Measurements from ENCODE around the gene ARAP3. TPM values are rescaled to one million over a fixed set of nuclear protein-coding genes. Genes with fewer than 3 reads are reported as not detected.

Gene ARAP3
- total RNA-seq, 2 experiments from 2014 or later = 8.5 to 8.8 TPM

GRCh38 chr5:141649056-141649688 is 32.9 kb downstream of the ARAP3 start:
- Mint-ChIP-seq H3K27ac (peak overlapping the region; percentile 39), H3K4me3 (no peak overlapping the region), H3K9me3 (ENCODE audit: insufficient read depth) (no peaks in the 10 kb centered on the region), H3K36me3 (ENCODE audit: low read depth) (peaks cover 18% of the 10 kb centered on the region), H3K27me3 (ENCODE audit: low read depth) (no peaks in the 10 kb centered on the region), H3K4me1 (ENCODE audit: low read depth) (peaks cover 38% of the 10 kb centered on the region)
- DNase-seq (no peak), ATAC-seq (no peak)
- ChIA-PET CTCF (interaction anchor here (0.9 to 2.1 kb wide), 3 partner anchors 13 to 43 kb away, joined by 3 to 6 read pairs (median 4); partner anchors contain the start of genes HDAC3 and RELL2), POLR2A (interaction anchor here (3.9 kb wide), 1 partner anchor 12 kb away, joined by 39 read pairs; the partner anchor contains the start of genes HDAC3 and RELL2)

- peaks cover 21% of the 10 kb centered on the region for H3K36me3 Mint-ChIP-seq (ENCODE audit: low read depth)
- peaks cover 33% of the 10 kb centered on the region for H3K4me1 Mint-ChIP-seq (ENCODE audit: low read depth)
- ChIA-PET CTCF (interaction anchor here (0.8 to 2.7 kb wide), 4 partner anchors 11 to 84 kb away, joined by 3 to 13 read pairs (median 5); partner anchors contain the start of genes HDAC3 and RELL2), POLR2A (interaction anchor here (0.6 kb wide), 1 partner anchor 321 kb away, joined by 4 read pairs; the partner anchor contains the start of gene RNF14)
- no peak for ATAC-seq
- H3K27me3 Mint-ChIP-seq (ENCODE audit: low read depth) = no peaks in the 10 kb centered on the region
- H3K27ac Mint-ChIP-seq = no peak overlapping the region
- H3K4me3 Mint-ChIP-seq = no peak overlapping the region
- no peaks in the 10 kb centered on the region for H3K9me3 Mint-ChIP-seq (ENCODE audit: insufficient read depth)
- DNase-seq = no peak
Observed at GRCh38 chr5:141647851-141648250, 34.2 kb downstream of the ARAP3 start.

- ChIA-PET POLR2A (interaction anchor here (0.6 to 1.5 kb wide), 2 partner anchors 10 to 23 kb away, joined by 3 read pairs; no protein-coding TSS in a partner anchor), CTCF (interaction anchor here (0.8 to 2.7 kb wide), 4 partner anchors 10 to 314 kb away, joined by 4 to 13 read pairs (median 6); partner anchors contain the start of genes HDAC3 and RELL2)
- ATAC-seq = no peak
- H3K4me3 Mint-ChIP-seq = no peak overlapping the region
- H3K27me3 Mint-ChIP-seq (ENCODE audit: low read depth) = no peaks in the 10 kb centered on the region
- H3K4me1 Mint-ChIP-seq (ENCODE audit: low read depth) = peaks cover 31% of the 10 kb centered on the region
- no peak overlapping the region for H3K27ac Mint-ChIP-seq
- no peak for DNase-seq
- H3K9me3 Mint-ChIP-seq (ENCODE audit: insufficient read depth) = no peaks in the 10 kb centered on the region
- peaks cover 25% of the 10 kb centered on the region for H3K36me3 Mint-ChIP-seq (ENCODE audit: low read depth)
Observed at GRCh38 chr5:141647242-141647641, 34.8 kb downstream of the ARAP3 start.

- H3K4me3 Mint-ChIP-seq = no peak overlapping the region
- H3K4me1 Mint-ChIP-seq (ENCODE audit: low read depth) = peaks cover 36% of the 10 kb centered on the region
- ChIA-PET POLR2A (interaction anchor here (1.5 kb wide), 1 partner anchor 8 kb away, joined by 3 read pairs; no protein-coding TSS in a partner anchor), CTCF (interaction anchor here (1.0 to 2.7 kb wide), 3 partner anchors 9 to 54 kb away, joined by 3 to 13 read pairs (median 6); partner anchors contain the start of genes HDAC3 and RELL2)
- DNase-seq = no peak
- H3K27me3 Mint-ChIP-seq (ENCODE audit: low read depth) = no peaks in the 10 kb centered on the region
- no peaks in the 10 kb centered on the region for H3K9me3 Mint-ChIP-seq (ENCODE audit: insufficient read depth)
- H3K27ac Mint-ChIP-seq = no peak overlapping the region
- ATAC-seq = no peak
- peaks cover 33% of the 10 kb centered on the region for H3K36me3 Mint-ChIP-seq (ENCODE audit: low read depth)
Observed at GRCh38 chr5:141646026-141646425, 36.0 kb downstream of the ARAP3 start.

GRCh38 chr5:141641634-141642267 is 40.3 kb downstream of the ARAP3 start:
- ChIA-PET CTCF (interaction anchor here (0.7 to 3.9 kb wide), 6 partner anchors 22 to 319 kb away, joined by 3 to 18 read pairs (median 4); partner anchors contain the start of gene DIAPH1), POLR2A (interaction anchor here (0.9 to 2.9 kb wide), 2 partner anchors 9 to 45 kb away, joined by 3 to 15 read pairs; partner anchors contain the start of gene FCHSD1)
- no peaks in the 10 kb centered on the region for H3K9me3 Mint-ChIP-seq (ENCODE audit: insufficient read depth)
- DNase-seq (no peak), ATAC-seq (no peak)
- peaks cover 35% of the 10 kb centered on the region for H3K4me1 Mint-ChIP-seq (ENCODE audit: low read depth)
- no peaks in the 10 kb centered on the region for H3K27me3 Mint-ChIP-seq (ENCODE audit: low read depth)
- H3K27ac Mint-ChIP-seq = peak overlapping the region; percentile 43
- H3K36me3 Mint-ChIP-seq (ENCODE audit: low read depth) = peaks cover 49% of the 10 kb centered on the region
- no peak overlapping the region for H3K4me3 Mint-ChIP-seq

- ChIA-PET POLR2A (interaction anchor here (1.1 to 2.9 kb wide), 3 partner anchors 10 to 43 kb away, joined by 3 to 15 read pairs (median 3); partner anchors contain the start of gene FCHSD1), CTCF (interaction anchor here (1.0 to 3.9 kb wide), 2 partner anchors 21 to 48 kb away, joined by 3 to 18 read pairs; no protein-coding TSS in a partner anchor)
- Mint-ChIP-seq H3K27ac (no peak overlapping the region), H3K27me3 (ENCODE audit: low read depth) (no peaks in the 10 kb centered on the region), H3K36me3 (ENCODE audit: low read depth) (peaks cover 43% of the 10 kb centered on the region), H3K9me3 (ENCODE audit: insufficient read depth) (no peaks in the 10 kb centered on the region), H3K4me1 (ENCODE audit: low read depth) (peaks cover 42% of the 10 kb centered on the region), H3K4me3 (no peak overlapping the region)
- no peak for DNase-seq
- ATAC-seq = no peak
Observed at GRCh38 chr5:141640698-141641097, 41.3 kb downstream of the ARAP3 start.

GRCh38 chr5:141640051-141640415 is 42.0 kb downstream of the ARAP3 start:
- no peak for DNase-seq
- Mint-ChIP-seq H3K36me3 (ENCODE audit: low read depth) (peaks cover 47% of the 10 kb centered on the region), H3K9me3 (ENCODE audit: insufficient read depth) (no peaks in the 10 kb centered on the region), H3K4me1 (ENCODE audit: low read depth) (peaks cover 48% of the 10 kb centered on the region), H3K4me3 (no peak overlapping the region), H3K27me3 (ENCODE audit: low read depth) (no peaks in the 10 kb centered on the region), H3K27ac (no peak overlapping the region)
- ChIA-PET CTCF (interaction anchor here (3.9 to 13.0 kb wide), 2 partner anchors 22 to 48 kb away, joined by 18 to 206 read pairs; partner anchors contain the start of gene DIAPH1), POLR2A (interaction anchor here (0.7 to 1.2 kb wide), 2 partner anchors 11 to 13 kb away, joined by 3 read pairs; partner anchors contain the start of gene FCHSD1)
- no peak for ATAC-seq

GRCh38 chr5:141639357-141640050 is 42.5 kb downstream of the ARAP3 start:
- CTCF ChIA-PET = interaction anchor here (0.9 to 13.0 kb wide), 5 partner anchors 21 to 127 kb away, joined by 4 to 206 read pairs (median 34); partner anchors contain the start of gene DIAPH1
- Mint-ChIP-seq H3K36me3 (ENCODE audit: low read depth) (peaks cover 49% of the 10 kb centered on the region), H3K27me3 (ENCODE audit: low read depth) (no peaks in the 10 kb centered on the region), H3K9me3 (ENCODE audit: insufficient read depth) (no peaks in the 10 kb centered on the region), H3K4me1 (ENCODE audit: low read depth) (peaks cover 53% of the 10 kb centered on the region), H3K4me3 (peak overlapping the region; percentile 22), H3K27ac (no peak overlapping the region)
- DNase-seq (no peak), ATAC-seq (no peak)
- POLR2A ChIA-PET = interaction anchor here (0.7 to 1.3 kb wide), 3 partner anchors 12 to 20 kb away, joined by 3 to 5 read pairs (median 3); partner anchors contain the start of gene FCHSD1

- ChIA-PET CTCF (interaction anchor here (0.9 to 13.0 kb wide), 9 partner anchors 13 to 126 kb away, joined by 4 to 206 read pairs (median 24); partner anchors contain the start of genes DIAPH1 and FCHSD1), POLR2A (interaction anchor here (0.8 to 3.8 kb wide), 5 partner anchors 12 to 318 kb away, joined by 3 to 39 read pairs (median 8); partner anchors contain the start of genes DIAPH1, FCHSD1 and TAF7)
- peak overlapping the region; percentile 93 for H3K4me3 Mint-ChIP-seq
- DNase-seq (no peak), ATAC-seq (no peak)
- no peaks in the 10 kb centered on the region for H3K9me3 Mint-ChIP-seq (ENCODE audit: insufficient read depth)
- no peaks in the 10 kb centered on the region for H3K27me3 Mint-ChIP-seq (ENCODE audit: low read depth)
- H3K4me1 Mint-ChIP-seq (ENCODE audit: low read depth) = peaks cover 59% of the 10 kb centered on the region
- H3K36me3 Mint-ChIP-seq (ENCODE audit: low read depth) = peaks cover 49% of the 10 kb centered on the region
- peak overlapping the region; percentile 90 for H3K27ac Mint-ChIP-seq
Observed at GRCh38 chr5:141638771-141639170, 43.3 kb downstream of the ARAP3 start.

GRCh38 chr5:141637767-141638419 is 44.1 kb downstream of the ARAP3 start:
- peak overlapping the region; percentile 90 for H3K27ac Mint-ChIP-seq
- ChIA-PET POLR2A (interaction anchor here (0.7 to 3.8 kb wide), 10 partner anchors 9 to 318 kb away, joined by 3 to 39 read pairs (median 4); partner anchors contain the start of genes DIAPH1, FCHSD1 and TAF7), CTCF (interaction anchor here (0.7 to 13.0 kb wide), 19 partner anchors 9 to 505 kb away, joined by 3 to 206 read pairs (median 14); partner anchors contain the start of genes DIAPH1 and FCHSD1)
- H3K27me3 Mint-ChIP-seq (ENCODE audit: low read depth) = no peaks in the 10 kb centered on the region
- peak; percentile 51 for ATAC-seq
- H3K4me1 Mint-ChIP-seq (ENCODE audit: low read depth) = peaks cover 63% of the 10 kb centered on the region
- peak; percentile 81 for DNase-seq
- no peaks in the 10 kb centered on the region for H3K9me3 Mint-ChIP-seq (ENCODE audit: insufficient read depth)
- H3K4me3 Mint-ChIP-seq = peak overlapping the region; percentile 93
- H3K36me3 Mint-ChIP-seq (ENCODE audit: low read depth) = peaks cover 52% of the 10 kb centered on the region

Data from activated CD8-positive, alpha-beta T cell treated with anti-CD3 and anti-CD28 coated beads, Interleukin-2, amount 10 ng/mL, durations not matched to agents 7 days and 5 days (primary cell).